Loucy (cell line): ENCODE measurements around the gene SESN3.

ENCODE experiments used
- CTCF ChIP-seq: fragments of 200-600 bp; sonication (generic); conservative IDR thresholded peaks from 2 replicates; pipeline ENCODE4 v1.5.1; 2014; ENCODE audit warnings: mild to moderate bottlenecking, antibody characterized with exemption, low read length
- EZH2phosphoT487 ChIP-seq: fragments of 200-600 bp; IDR thresholded peaks from 2 replicates; pipeline ENCODE4 v1.6.1; 2018; ENCODE audit warnings: antibody characterized with exemption, mild to moderate bottlenecking, moderate library complexity, borderline replicate concordance

DNA sequence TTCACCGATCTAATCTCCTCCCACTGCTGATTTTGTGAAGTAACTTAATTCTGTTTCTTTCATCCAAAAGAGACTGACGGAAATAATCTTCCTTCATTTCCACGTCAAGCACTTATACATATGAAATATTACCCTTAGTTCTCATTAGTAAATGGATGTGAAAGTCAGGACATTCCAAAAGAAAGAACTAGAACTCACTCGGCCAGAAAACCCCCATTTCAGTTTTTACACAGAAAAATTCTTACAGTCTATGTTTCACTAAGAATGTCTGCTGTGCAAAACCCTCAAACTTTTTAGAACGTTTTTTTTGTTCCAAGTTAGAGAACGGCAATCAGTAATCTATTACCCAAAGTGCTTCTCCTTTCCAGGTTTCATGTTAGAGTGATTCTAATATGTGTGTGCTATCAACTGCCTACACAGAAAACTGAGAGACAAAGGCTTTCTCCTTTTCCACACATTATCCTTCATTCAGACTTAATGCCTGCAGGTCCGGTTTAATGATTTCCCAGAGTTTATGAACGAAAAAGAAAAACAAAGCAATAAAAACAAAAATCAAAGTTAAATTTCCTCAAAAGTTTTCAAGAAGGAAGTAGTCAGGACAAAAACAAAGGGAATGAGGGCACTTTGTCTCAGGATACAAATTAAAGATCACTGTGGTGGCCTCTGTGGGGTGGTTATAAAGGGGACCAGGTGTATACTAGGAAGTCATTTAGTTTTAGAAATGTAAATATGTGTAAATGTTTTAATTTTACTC lies 11.3 kb upstream of the SESN3 start:
- TF ChIP-seq CTCF (no peak), EZH2phosphoT487 (no peak)
